Breast epithelium (tissue), 4 donors: ENCODE measurements around the gene HNMT. TPM values are rescaled to one million over a fixed set of nuclear protein-coding genes. Genes with fewer than 3 reads are reported as not detected.
"Not testable (repeated sequence)": the region's sequence is repeated elsewhere in the genome, so short reads cannot be mapped to it uniquely, and the experiment has no call there.

ENCODE experiments used
- DNase-seq, 2 donors: peaks; one replicate each; pipeline ENCODE4 v3.0.0-alpha.2; 2019; ENCODE audit warnings: low spot score in 2 of 2
- H3K27ac ChIP-seq, 2 donors: fragments of 200-600 bp; sonication (generic) in 1 of 2; one replicate each; pipeline ENCODE4 v1.5.1; 2016 to 2019; ENCODE audit warnings: mild to moderate bottlenecking in 1 of 2
- H3K27me3 ChIP-seq, 2 donors: fragments of 200-600 bp; sonication (generic) in 1 of 2; one replicate each; pipeline versions ENCODE4 v1.5.1 to v1.6.0; 2017 to 2019; ENCODE audit warnings: control low read depth in 1 of 2, mild to moderate bottlenecking in 1 of 2
- H3K36me3 ChIP-seq: fragments of 200-600 bp; one replicate; pipeline ENCODE4 v1.5.1; 2019
- H3K4me1 ChIP-seq, 2 donors: fragments of 200-600 bp; sonication (generic); one replicate each; pipeline ENCODE4 v1.5.1; 2016 to 2019; ENCODE audit warnings: control low read depth in 1 of 2
- H3K4me3 ChIP-seq, 3 donors: fragments of 200-600 bp; sonication (generic); 1 replicate in 2 of 3; 2 replicates in 1 of 3; pipeline ENCODE4 v1.5.1; 2016 to 2019; ENCODE audit warnings: mild to moderate bottlenecking in 3 of 3, moderate library complexity in 2 of 3
- H3K9me3 ChIP-seq, 2 donors: fragments of 200-600 bp; sonication (generic) in 1 of 2; one replicate each; pipeline ENCODE4 v1.5.1; 2016 to 2019; ENCODE audit warnings: control low read depth in 1 of 2
- POLR2A ChIP-seq: fragments of 450-650 bp; IDR thresholded peaks from one replicate; pipeline ENCODE4 v1.6.1; 2016; ENCODE audit warnings: antibody characterized with exemption, mild to moderate bottlenecking, moderate library complexity
- POLR2AphosphoS5 ChIP-seq, 3 donors: sonication (generic); formaldehyde crosslinking; IDR thresholded peaks; one replicate each; pipeline ENCODE4 v1.6.1; 2017; ENCODE audit warnings: antibody characterized with exemption in 3 of 3
- intact Hi-C: fragments of 100-400 bp; cut with DNase I; formaldehyde crosslinking; loops from one replicate; pipeline ENCODE4 v1.15.1; 2023; ENCODE audit warnings: low total_unique reads
- total RNA-seq, 3 donors: library from RNA; depleted of rRNA; stranded (reverse); fragments of >200 nt; gene quantifications; one replicate each; pipeline ENCODE4 v1.1.0, GENCODE V29; 2016
- TF ChIP-seq, protein P1 (sequence below), 3 donors: fragments of 450-650 bp; IDR thresholded peaks; one replicate each; pipeline ENCODE4 v1.5.1; 2016 to 2017; ENCODE audit warnings: antibody characterized with exemption in 3 of 3, mild to moderate bottlenecking in 3 of 3, moderate library complexity in 3 of 3

HNMT gene
- total RNA-seq = 100 to 1,000 TPM in 2 of 3 donors, 10 to 100 TPM in 1; 94.7 to 174 (median 105) TPM

GRCh38 chr2:137964066-137964858, at the start of gene HNMT:
Gene HNMT (plus strand): TSS chr2:137964473. CDS start chr2:137964492, 19 bp downstream.
- peak within 1 kb of the TSS; percentile 47 to 72 (median 55) for H3K4me3 ChIP-seq

GRCh38 chr2:137921105-137921880, 43.0 kb upstream of the HNMT start:
- intact Hi-C loops = no loop called here
- no peaks in the 10 kb centered on the region for H3K36me3 ChIP-seq
- H3K27ac ChIP-seq = no peak overlapping the region
- H3K4me3 ChIP-seq = no peak overlapping the region
- no peak for DNase-seq
- H3K4me1 ChIP-seq = no peaks in the 10 kb centered on the region
- H3K27me3 ChIP-seq = no peaks in the 10 kb centered on the region
- no peaks in the 10 kb centered on the region for H3K9me3 ChIP-seq
- no peak for TF ChIP-seq POLR2AphosphoS5 (IDR thresholded peaks at IDR 0.05)

More at GRCh38 chr2:137964066-137964858, at the start of gene HNMT:
- H3K27me3 ChIP-seq = no peaks in the 10 kb centered on the region
- intact Hi-C loops = no loop called here
- H3K36me3 ChIP-seq = no peaks in the 10 kb centered on the region
- DNase-seq = peak; percentile 46 to 53
- H3K4me1 ChIP-seq = no peaks in the 10 kb centered on the region
- peak within 1 kb of the TSS; percentile 93 to 94 for H3K27ac ChIP-seq
- H3K9me3 ChIP-seq = no peaks in the 10 kb centered on the region
- TF ChIP-seq, protein P1, sequence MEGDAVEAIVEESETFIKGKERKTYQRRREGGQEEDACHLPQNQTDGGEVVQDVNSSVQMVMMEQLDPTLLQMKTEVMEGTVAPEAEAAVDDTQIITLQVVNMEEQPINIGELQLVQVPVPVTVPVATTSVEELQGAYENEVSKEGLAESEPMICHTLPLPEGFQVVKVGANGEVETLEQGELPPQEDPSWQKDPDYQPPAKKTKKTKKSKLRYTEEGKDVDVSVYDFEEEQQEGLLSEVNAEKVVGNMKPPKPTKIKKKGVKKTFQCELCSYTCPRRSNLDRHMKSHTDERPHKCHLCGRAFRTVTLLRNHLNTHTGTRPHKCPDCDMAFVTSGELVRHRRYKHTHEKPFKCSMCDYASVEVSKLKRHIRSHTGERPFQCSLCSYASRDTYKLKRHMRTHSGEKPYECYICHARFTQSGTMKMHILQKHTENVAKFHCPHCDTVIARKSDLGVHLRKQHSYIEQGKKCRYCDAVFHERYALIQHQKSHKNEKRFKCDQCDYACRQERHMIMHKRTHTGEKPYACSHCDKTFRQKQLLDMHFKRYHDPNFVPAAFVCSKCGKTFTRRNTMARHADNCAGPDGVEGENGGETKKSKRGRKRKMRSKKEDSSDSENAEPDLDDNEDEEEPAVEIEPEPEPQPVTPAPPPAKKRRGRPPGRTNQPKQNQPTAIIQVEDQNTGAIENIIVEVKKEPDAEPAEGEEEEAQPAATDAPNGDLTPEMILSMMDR (IDR thresholded peaks at IDR 0.05) = no peak
- peak; percentile 14 to 42 (median 31) for TF ChIP-seq POLR2AphosphoS5 (IDR thresholded peaks at IDR 0.05)

- intact Hi-C loops, H3K4me1 ChIP-seq: not testable (repeated sequence)
Observed at GRCh38 chr2:137922171-137922570, 42.1 kb upstream of the HNMT start.

GRCh38 chr2:137924019-137924418, 40.3 kb upstream of the HNMT start:
- intact Hi-C loops = no loop called here
- no peak overlapping the region for H3K4me3 ChIP-seq

More at GRCh38 chr2:137922171-137922570, 42.1 kb upstream of the HNMT start:
- not testable (repeated sequence) for H3K9me3 ChIP-seq, H3K27me3 ChIP-seq, H3K36me3 ChIP-seq, H3K27ac ChIP-seq, DNase-seq, H3K4me3 ChIP-seq

DNA sequence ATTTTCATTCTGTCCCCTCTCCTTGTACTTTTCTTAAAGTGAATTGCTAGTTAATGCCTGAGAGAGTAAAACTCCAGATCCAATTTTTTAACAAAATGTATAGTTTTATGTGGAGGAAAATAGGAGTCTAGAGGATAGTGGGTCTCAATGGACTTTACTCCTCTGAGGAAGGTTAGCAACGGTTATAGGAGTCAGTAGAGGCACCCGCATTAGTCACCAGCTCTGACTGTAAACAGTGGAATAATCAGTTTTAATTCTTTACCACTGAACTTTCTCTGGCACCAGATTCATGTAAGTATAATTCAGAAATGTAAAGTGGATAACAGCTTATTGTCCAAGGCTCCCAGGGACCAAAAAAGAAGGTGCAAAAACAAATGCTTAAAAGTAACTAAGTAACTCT, 38.7 kb upstream of the HNMT start:
- TF ChIP-seq POLR2A (no peak), POLR2AphosphoS5 (IDR thresholded peaks at IDR 0.05) (no peak)
- TF ChIP-seq, protein P1 (IDR thresholded peaks at IDR 0.05) = no peak
- intact Hi-C loops = no loop called here
- no peak for DNase-seq

More at GRCh38 chr2:137924019-137924418, 40.3 kb upstream of the HNMT start:
- TF ChIP-seq, protein P1 (IDR thresholded peaks at IDR 0.05) = no peak
- TF ChIP-seq POLR2A (no peak), POLR2AphosphoS5 (IDR thresholded peaks at IDR 0.05) (no peak)
- H3K9me3 ChIP-seq = no peaks in the 10 kb centered on the region
- H3K27ac ChIP-seq = no peak overlapping the region
- no peaks in the 10 kb centered on the region for H3K36me3 ChIP-seq
- no peak for DNase-seq
- H3K27me3 ChIP-seq = no peaks in the 10 kb centered on the region
- H3K4me1 ChIP-seq = no peaks in the 10 kb centered on the region

GRCh38 chr2:137927846-137928245, 36.4 kb upstream of the HNMT start:
- H3K27me3 ChIP-seq = no peaks in the 10 kb centered on the region
- no peak for TF ChIP-seq POLR2A
- no peak for TF ChIP-seq POLR2AphosphoS5 (IDR thresholded peaks at IDR 0.05)
- TF ChIP-seq, protein P1 (IDR thresholded peaks at IDR 0.05) = no peak
- DNase-seq = no peak
- no peaks in the 10 kb centered on the region for H3K36me3 ChIP-seq
- no peaks in the 10 kb centered on the region for H3K4me1 ChIP-seq
- intact Hi-C loops = no loop called here
- no peak overlapping the region for H3K4me3 ChIP-seq
- no peaks in the 10 kb centered on the region for H3K9me3 ChIP-seq
- no peak overlapping the region for H3K27ac ChIP-seq

More for the DNA sequence above, 38.7 kb upstream of the HNMT start:
- H3K27me3 ChIP-seq = no peaks in the 10 kb centered on the region
- no peaks in the 10 kb centered on the region for H3K9me3 ChIP-seq
- H3K27ac ChIP-seq = no peak overlapping the region
- no peaks in the 10 kb centered on the region for H3K4me1 ChIP-seq
- no peaks in the 10 kb centered on the region for H3K36me3 ChIP-seq
- H3K4me3 ChIP-seq = no peak overlapping the region
